Measurements from ENCODE around the gene OTOP3.

DNA sequence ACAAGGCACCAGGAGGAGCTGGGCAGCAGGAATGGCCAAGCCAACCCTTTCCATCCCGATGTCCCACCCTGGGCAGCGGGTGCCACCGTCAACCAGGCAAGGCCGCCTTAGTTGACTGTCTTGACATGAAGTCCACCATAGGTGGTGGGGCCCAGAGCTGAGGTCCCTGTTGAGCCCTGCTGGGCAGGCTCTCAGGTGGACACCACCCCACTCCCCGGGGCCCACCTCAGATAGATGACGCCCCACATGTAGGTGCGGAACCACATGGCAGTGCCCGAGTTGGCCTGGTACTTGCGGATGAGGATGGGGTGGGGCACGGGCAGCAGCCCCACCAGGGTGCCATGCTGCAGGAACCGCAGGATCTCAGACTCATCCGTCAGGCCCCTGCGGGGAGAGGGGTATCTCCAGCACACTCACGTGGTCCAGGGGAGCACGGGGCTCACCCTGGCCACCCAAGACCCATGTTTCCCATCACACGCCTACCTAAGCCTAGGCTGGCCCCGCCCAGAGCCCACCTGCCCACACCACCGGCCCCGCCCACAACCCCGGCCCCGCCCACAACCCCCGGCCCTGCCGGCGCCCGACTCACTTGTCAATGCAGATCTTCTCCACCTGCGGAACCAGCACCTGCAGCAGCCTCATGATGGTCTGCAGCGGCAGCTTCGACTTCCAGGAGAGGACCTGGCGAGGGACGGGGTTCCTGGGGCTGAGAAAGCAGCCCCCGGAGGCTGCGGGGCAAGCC, 16.2 kb downstream of the OTOP3 start:
- no peak for TF ChIP-seq CTCF (conservative IDR thresholded peaks at IDR 0.05)
- no peak for TF ChIP-seq ZFX (IDR thresholded peaks at IDR 0.05)
